ENCODE measurements around the gene COL9A1. TPM values are rescaled to one million over a fixed set of nuclear protein-coding genes. Genes with fewer than 3 reads are reported as not detected.

Gene COL9A1
- total and polyA plus RNA-seq, 2 of the 8 experiments (the other 6 are each of a cell fraction or from before 2014, with no cell fraction given): 7.9 to 18.1 TPM

DNA sequence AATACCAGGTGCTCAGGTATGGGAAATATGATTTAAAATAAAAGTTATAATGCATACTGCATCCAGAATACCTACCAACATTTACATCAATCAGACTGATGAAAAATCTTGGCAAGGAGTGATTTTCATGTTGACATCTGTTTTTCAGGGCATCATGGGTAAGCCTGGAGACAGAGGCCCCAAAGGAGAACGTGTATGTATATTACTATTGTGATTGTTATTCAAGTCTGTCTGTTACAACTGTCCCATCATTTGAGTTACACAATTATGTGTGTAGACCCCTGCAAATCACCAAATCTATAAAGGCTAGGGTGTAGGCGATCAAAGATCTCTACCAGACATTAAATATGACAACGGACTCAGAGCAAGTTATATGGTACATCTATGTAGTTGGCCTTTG lies 118.2 kb downstream of the COL9A1 start:
- no peak overlapping the region for H2AK5ac ChIP-seq (ENCODE audit: low read depth, low read length)
- H4K5ac ChIP-seq (ENCODE audit: insufficient read length, low read depth, low read length): no peak overlapping the region
- H2BK5ac ChIP-seq (ENCODE audit: low read depth, low read length): no peak overlapping the region
- H3K27me3 ChIP-seq (replicated peaks in 1 of 4; ENCODE audit: control insufficient read depth in 3 of 4, extremely low read depth in 1 of 4, insufficient read depth in 3 of 4, low read length in 3 of 4): no peaks in the 10 kb centered on the region
- FAIRE-seq (no peak), DNase-seq (ENCODE audit: low read depth in 1 of 2, low spot score in 2 of 2) (no peak)
- H2BK20ac ChIP-seq (ENCODE audit: low read length): no peak overlapping the region
- no peak overlapping the region for H3K14ac ChIP-seq (ENCODE audit: insufficient read length)
- no peaks in the 10 kb centered on the region for H3K79me2 ChIP-seq (ENCODE audit: control insufficient read depth in 1 of 2, insufficient read depth in 2 of 2, low read length in 2 of 2)
- no peak overlapping the region for H3K4ac ChIP-seq (replicated peaks; ENCODE audit: insufficient read length, low read depth, low read length)
- no peak overlapping the region for H3K23ac ChIP-seq (ENCODE audit: insufficient read length)
- no peak overlapping the region for H2BK12ac ChIP-seq (ENCODE audit: low read depth, low read length)
- no peak overlapping the region for H3K4me3 ChIP-seq (ENCODE audit: extremely low read depth in 1 of 4, insufficient read depth in 2 of 4, low read depth in 3 of 4, low read length in 4 of 4)
- no peaks in the 10 kb centered on the region for H4K20me1 ChIP-seq (replicated peaks in 1 of 2; ENCODE audit: control insufficient read depth in 1 of 2, insufficient read depth in 2 of 2, low read length in 2 of 2)
- no peak overlapping the region for H4K8ac ChIP-seq (ENCODE audit: extremely low read depth, insufficient read depth, low read length)
- H4K91ac ChIP-seq (replicated peaks; ENCODE audit: insufficient read length, low read length): no peak overlapping the region
- POLR2A ChIA-PET (ENCODE audit: partially characterized antibody): no interaction called here
- no peak overlapping the region for H2BK15ac ChIP-seq (ENCODE audit: low read length)
- no peak overlapping the region for H2BK120ac ChIP-seq (replicated peaks; ENCODE audit: low read depth, low read length)
- H3K4me1 ChIP-seq (replicated peaks in 1 of 4; ENCODE audit: control insufficient read depth in 3 of 4, insufficient read depth in 4 of 4, low read length in 3 of 4): no peaks in the 10 kb centered on the region
- WGBS, 2 experiments (ENCODE audit: extremely low coverage in 1 of 2, insufficient coverage in 1 of 2, insufficient read length in 1 of 2, insufficient replicate concordance in 2 of 2, low coverage in 1 of 2, low lambda C conversion rate in 2 of 2, missing lambda C conversion rate in 1 of 2): 91% methylated on average over 3 of the region's 3 CpGs; no CpG with 5 or more reads in 1 of the 2 experiments
- no peak overlapping the region for H3K18ac ChIP-seq (ENCODE audit: extremely low read depth, low read length)
- H3K23me2 ChIP-seq (ENCODE audit: low read depth, low read length): no peaks in the 10 kb centered on the region
- CTCF ChIA-PET (ENCODE audit: partially characterized antibody): no interaction called here
- H3K9ac ChIP-seq (replicated peaks in 1 of 4; ENCODE audit: extremely low read depth in 1 of 4, low read depth in 3 of 4, low read length in 3 of 4): no peak overlapping the region
- no peak overlapping the region for H3K27ac ChIP-seq (ENCODE audit: low read depth, low read length)
- H3K79me1 ChIP-seq (ENCODE audit: low read depth, low read length): no peaks in the 10 kb centered on the region
- no peak overlapping the region for H2AFZ ChIP-seq (ENCODE audit: low read length)
- H3K9me3 ChIP-seq (ENCODE audit: insufficient read depth in 2 of 2, low read depth in 1 of 2, low read length in 1 of 2): no peaks in the 10 kb centered on the region; a peak in 1 of 4 replicates
- H3K4me2 ChIP-seq (ENCODE audit: insufficient read depth in 1 of 2, low read depth in 2 of 2, low read length in 2 of 2): no peak overlapping the region
- no peak overlapping the region for H3K56ac ChIP-seq (replicated peaks; ENCODE audit: insufficient read length, low read depth, low read length)
- no peaks in the 10 kb centered on the region for H3K36me3 ChIP-seq (ENCODE audit: control insufficient read depth in 2 of 4, insufficient read depth in 4 of 4, low read length in 3 of 4)
- TF ChIP-seq TAF7 (optimal IDR thresholded peaks at IDR 0.05; ENCODE audit: borderline replicate concordance, low read depth, low read length) (no peak), RAD21 (IDR thresholded peaks at IDR 0.05 in 1 of 2, conservative IDR thresholded peaks at IDR 0.05 in 1 of 2; ENCODE audit: low read depth in 2 of 2, low read length in 2 of 2) (no peak), EP300 (IDR thresholded peaks at IDR 0.05; ENCODE audit: borderline replicate concordance in 1 of 2, low read depth in 2 of 2, low read length in 2 of 2) (no peak), JUND (IDR thresholded peaks at IDR 0.05; ENCODE audit: low read length) (no peak), CHD1 (IDR thresholded peaks at IDR 0.05; ENCODE audit: low read depth, low read length) (no peak), NANOG (IDR thresholded peaks at IDR 0.05; ENCODE audit: insufficient read depth, low read depth, low read length, poor library complexity, severe bottlenecking) (no peak), KDM4A (IDR thresholded peaks at IDR 0.05; ENCODE audit: low read depth, low read length, severe bottlenecking) (no peak), TCF12 (IDR thresholded peaks at IDR 0.05; ENCODE audit: low read depth, low read length) (no peak), YY1 (IDR thresholded peaks at IDR 0.05; ENCODE audit: low read depth, low read length) (no peak), ZNF274 (IDR thresholded peaks at IDR 0.05; ENCODE audit: borderline replicate concordance, extremely low read depth, low read length) (no peak), FOSL1 (IDR thresholded peaks at IDR 0.05; ENCODE audit: insufficient read depth, low read depth, low read length) (no peak), CREB1 (IDR thresholded peaks at IDR 0.05) (no peak)
- TF ChIP-seq, protein P1, sequence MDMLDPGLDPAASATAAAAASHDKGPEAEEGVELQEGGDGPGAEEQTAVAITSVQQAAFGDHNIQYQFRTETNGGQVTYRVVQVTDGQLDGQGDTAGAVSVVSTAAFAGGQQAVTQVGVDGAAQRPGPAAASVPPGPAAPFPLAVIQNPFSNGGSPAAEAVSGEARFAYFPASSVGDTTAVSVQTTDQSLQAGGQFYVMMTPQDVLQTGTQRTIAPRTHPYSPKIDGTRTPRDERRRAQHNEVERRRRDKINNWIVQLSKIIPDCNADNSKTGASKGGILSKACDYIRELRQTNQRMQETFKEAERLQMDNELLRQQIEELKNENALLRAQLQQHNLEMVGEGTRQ (IDR thresholded peaks at IDR 0.05; ENCODE audit: low read length): no peak
